Measurements from ENCODE around the gene TCP10L.
"Not testable (repeated sequence)": the region's sequence is repeated elsewhere in the genome, so short reads cannot be mapped to it uniquely, and the experiment has no call there.

TCP10L gene

DNA sequence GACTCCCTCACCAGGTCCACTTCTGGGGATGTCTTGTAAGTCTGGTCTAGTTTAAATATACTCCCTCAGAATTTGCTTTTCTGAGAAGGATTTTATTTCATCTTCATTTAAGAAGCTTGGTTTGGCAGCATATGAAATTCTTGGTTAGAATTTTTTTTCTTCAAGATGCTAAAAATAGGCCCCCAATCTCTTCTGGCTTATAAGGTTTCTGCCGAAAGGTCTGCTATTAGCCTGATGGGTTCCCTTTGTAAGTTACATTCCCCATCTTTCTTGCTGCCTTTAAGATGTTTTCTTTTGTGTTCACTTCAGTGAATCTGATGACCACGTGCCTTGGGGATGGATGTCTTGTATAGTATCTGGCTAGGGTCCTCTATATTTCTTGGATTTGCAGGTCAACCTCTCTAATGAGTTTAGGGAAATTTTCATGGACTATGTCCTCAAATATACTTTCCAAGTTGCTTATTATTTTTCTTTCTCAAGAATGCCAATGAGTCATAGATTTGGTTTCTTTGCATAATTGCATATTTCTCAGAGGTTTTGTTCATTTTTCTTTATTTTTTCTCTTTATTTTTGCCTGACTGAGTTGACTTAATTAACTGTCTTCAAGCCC lies 19.4 kb downstream of the TCP10L start:
- H3K4me3 ChIP-seq (replicated peaks; ENCODE audit: insufficient read depth, low read length), result no peak overlapping the region
- DNase-seq (ENCODE audit: low read depth in 1 of 2, low spot score in 1 of 2), result no peak
- no peak for TF ChIP-seq POLR2AphosphoS5 (IDR thresholded peaks at IDR 0.05; ENCODE audit: low read depth)
- TF ChIP-seq GABPA (IDR thresholded peaks at IDR 0.05; ENCODE audit: low read depth), result no peak
- TF ChIP-seq, protein P1, sequence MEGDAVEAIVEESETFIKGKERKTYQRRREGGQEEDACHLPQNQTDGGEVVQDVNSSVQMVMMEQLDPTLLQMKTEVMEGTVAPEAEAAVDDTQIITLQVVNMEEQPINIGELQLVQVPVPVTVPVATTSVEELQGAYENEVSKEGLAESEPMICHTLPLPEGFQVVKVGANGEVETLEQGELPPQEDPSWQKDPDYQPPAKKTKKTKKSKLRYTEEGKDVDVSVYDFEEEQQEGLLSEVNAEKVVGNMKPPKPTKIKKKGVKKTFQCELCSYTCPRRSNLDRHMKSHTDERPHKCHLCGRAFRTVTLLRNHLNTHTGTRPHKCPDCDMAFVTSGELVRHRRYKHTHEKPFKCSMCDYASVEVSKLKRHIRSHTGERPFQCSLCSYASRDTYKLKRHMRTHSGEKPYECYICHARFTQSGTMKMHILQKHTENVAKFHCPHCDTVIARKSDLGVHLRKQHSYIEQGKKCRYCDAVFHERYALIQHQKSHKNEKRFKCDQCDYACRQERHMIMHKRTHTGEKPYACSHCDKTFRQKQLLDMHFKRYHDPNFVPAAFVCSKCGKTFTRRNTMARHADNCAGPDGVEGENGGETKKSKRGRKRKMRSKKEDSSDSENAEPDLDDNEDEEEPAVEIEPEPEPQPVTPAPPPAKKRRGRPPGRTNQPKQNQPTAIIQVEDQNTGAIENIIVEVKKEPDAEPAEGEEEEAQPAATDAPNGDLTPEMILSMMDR (IDR thresholded peaks at IDR 0.05; ENCODE audit: insufficient read depth, low read length), result no peak
- TF ChIP-seq, protein P2, sequence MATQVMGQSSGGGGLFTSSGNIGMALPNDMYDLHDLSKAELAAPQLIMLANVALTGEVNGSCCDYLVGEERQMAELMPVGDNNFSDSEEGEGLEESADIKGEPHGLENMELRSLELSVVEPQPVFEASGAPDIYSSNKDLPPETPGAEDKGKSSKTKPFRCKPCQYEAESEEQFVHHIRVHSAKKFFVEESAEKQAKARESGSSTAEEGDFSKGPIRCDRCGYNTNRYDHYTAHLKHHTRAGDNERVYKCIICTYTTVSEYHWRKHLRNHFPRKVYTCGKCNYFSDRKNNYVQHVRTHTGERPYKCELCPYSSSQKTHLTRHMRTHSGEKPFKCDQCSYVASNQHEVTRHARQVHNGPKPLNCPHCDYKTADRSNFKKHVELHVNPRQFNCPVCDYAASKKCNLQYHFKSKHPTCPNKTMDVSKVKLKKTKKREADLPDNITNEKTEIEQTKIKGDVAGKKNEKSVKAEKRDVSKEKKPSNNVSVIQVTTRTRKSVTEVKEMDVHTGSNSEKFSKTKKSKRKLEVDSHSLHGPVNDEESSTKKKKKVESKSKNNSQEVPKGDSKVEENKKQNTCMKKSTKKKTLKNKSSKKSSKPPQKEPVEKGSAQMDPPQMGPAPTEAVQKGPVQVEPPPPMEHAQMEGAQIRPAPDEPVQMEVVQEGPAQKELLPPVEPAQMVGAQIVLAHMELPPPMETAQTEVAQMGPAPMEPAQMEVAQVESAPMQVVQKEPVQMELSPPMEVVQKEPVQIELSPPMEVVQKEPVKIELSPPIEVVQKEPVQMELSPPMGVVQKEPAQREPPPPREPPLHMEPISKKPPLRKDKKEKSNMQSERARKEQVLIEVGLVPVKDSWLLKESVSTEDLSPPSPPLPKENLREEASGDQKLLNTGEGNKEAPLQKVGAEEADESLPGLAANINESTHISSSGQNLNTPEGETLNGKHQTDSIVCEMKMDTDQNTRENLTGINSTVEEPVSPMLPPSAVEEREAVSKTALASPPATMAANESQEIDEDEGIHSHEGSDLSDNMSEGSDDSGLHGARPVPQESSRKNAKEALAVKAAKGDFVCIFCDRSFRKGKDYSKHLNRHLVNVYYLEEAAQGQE (IDR thresholded peaks at IDR 0.05; ENCODE audit: insufficient replicate concordance, low read depth), result no peak
- TF ChIP-seq SPI1 (IDR thresholded peaks at IDR 0.05; ENCODE audit: borderline replicate concordance, low read depth), result no peak

DNA sequence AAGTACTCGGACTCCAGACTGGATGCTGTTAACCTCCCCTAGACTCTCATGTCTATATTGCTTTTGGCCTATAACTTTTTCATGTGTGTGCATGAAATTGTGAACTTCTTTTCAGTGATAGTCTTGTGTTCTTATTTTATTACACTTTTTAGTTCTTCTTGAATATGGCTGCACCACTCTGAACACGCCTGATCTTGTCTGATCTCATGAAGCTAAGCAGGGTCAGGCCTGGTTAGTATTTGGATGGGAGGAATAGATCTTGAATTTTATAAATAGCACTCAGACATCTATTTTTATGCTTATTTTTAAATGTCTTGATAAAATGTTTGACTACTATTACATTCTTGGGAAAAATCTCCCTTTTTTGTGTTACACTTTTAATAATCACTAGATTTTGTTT lies 22.4 kb downstream of the TCP10L start:
- H3K27ac ChIP-seq (replicated peaks), result no peak overlapping the region
- DNase-seq (ENCODE audit: low read depth in 1 of 2, low spot score in 1 of 2), result no peak
- TF ChIP-seq SPI1 (IDR thresholded peaks at IDR 0.05; ENCODE audit: borderline replicate concordance, low read depth) (no peak), GABPA (IDR thresholded peaks at IDR 0.05; ENCODE audit: low read depth) (no peak), POLR2AphosphoS5 (IDR thresholded peaks at IDR 0.05; ENCODE audit: low read depth) (no peak)
- TF ChIP-seq, protein P2 (IDR thresholded peaks at IDR 0.05; ENCODE audit: insufficient replicate concordance, low read depth), result no peak
- TF ChIP-seq, protein P1 (IDR thresholded peaks at IDR 0.05; ENCODE audit: insufficient read depth, low read length), result no peak
- no peaks in the 10 kb centered on the region for H3K27me3 ChIP-seq (ENCODE audit: insufficient read depth, poor library complexity, severe bottlenecking)
- H3K4me3 ChIP-seq (replicated peaks; ENCODE audit: insufficient read depth, low read length), result no peak overlapping the region

More for the DNA sequence above, 19.4 kb downstream of the TCP10L start:
- H3K27ac ChIP-seq (replicated peaks), result no peak overlapping the region
- no peaks in the 10 kb centered on the region for H3K27me3 ChIP-seq (ENCODE audit: insufficient read depth, poor library complexity, severe bottlenecking)

DNA sequence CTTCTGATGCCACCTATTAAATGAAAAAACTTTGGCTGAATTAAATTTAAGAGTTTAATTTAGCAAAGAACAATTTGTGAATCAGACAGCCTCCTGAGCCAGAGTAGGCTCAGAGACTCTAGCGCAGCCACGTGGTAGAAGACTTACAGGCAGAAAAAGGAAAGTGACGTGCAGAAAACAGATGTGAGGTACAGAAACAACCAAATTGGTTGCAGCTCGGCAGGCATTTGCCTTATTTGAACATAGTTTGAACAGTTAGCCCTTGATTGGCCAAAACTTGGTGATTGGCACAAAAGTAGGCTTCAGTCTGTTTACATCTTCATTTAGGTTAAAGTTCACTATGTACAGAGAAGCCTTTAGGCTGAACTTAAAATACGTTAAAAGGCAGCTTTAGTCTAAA lies 22.9 kb downstream of the TCP10L start:
- DNase-seq (ENCODE audit: low read depth in 1 of 2, low spot score in 1 of 2), result no peak
- H3K27ac ChIP-seq (replicated peaks), result no peak overlapping the region
- no peaks in the 10 kb centered on the region for H3K27me3 ChIP-seq (ENCODE audit: insufficient read depth, poor library complexity, severe bottlenecking)
- TF ChIP-seq SPI1 (IDR thresholded peaks at IDR 0.05; ENCODE audit: borderline replicate concordance, low read depth) (no peak), GABPA (IDR thresholded peaks at IDR 0.05; ENCODE audit: low read depth) (no peak), POLR2AphosphoS5 (IDR thresholded peaks at IDR 0.05; ENCODE audit: low read depth) (no peak)
- TF ChIP-seq, protein P1 (IDR thresholded peaks at IDR 0.05; ENCODE audit: insufficient read depth, low read length), result no peak
- TF ChIP-seq, protein P2 (IDR thresholded peaks at IDR 0.05; ENCODE audit: insufficient replicate concordance, low read depth), result no peak
- H3K4me3 ChIP-seq (replicated peaks; ENCODE audit: insufficient read depth, low read length), result no peak overlapping the region

DNA sequence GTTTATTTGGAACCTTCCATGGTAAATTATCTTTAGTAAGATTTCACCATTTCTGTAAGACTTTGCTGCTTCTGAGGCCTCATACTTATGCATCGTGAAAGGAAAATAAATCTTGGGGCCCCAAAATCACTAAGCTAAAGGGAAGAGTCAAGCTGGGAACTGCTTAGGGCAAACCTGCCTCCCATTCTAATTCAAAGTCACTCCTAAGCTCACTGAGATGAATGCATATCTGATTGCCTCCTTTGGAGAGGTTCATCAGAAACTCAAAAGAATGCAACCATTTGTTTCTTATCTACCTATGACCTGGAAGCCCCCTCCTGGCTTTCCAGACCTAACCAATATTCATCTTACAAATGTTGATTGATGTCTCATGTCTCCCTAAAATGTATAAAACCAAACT lies 23.8 kb downstream of the TCP10L start:
- H3K27ac ChIP-seq (replicated peaks), result not testable (repeated sequence)

More for the DNA sequence above, 23.8 kb downstream of the TCP10L start:
- not testable (repeated sequence) for H3K27me3 ChIP-seq (ENCODE audit: insufficient read depth, poor library complexity, severe bottlenecking); DNase-seq (ENCODE audit: low read depth in 1 of 2, low spot score in 1 of 2); H3K4me3 ChIP-seq (replicated peaks; ENCODE audit: insufficient read depth, low read length)
